H1 (cell line): ENCODE results near the gene KCNJ13. TPM values are rescaled to one million over a fixed set of nuclear protein-coding genes. Genes with fewer than 3 reads are reported as not detected.

Experiments used
- CTCF ChIA-PET: fragments of 300-600 bp; sonication (Branson Sonifier 250); formaldehyde crosslinking; loops from one replicate; lab custom pipeline; 2021; ENCODE audit not compliant: partially characterized antibody; lab: Charles Lee
- POLR2A ChIA-PET: fragments of 300-600 bp; sonication (Branson Sonifier 250); formaldehyde crosslinking; loops from one replicate; lab custom pipeline; 2021; ENCODE audit warnings: inconsistent platforms; ENCODE audit not compliant: partially characterized antibody; lab: Charles Lee
- DNase-seq, 2 experiments: peaks; one replicate each; pipeline versions ENCODE4 v3.0.0 to v3.0.0-alpha.2; 2010 to 2022; ENCODE audit warnings: low spot score in 2 of 2, low read depth in 1 of 2, mixed read lengths in 1 of 2
- FAIRE-seq: peaks from 2 replicates; lab custom pipeline; 2011; peaks lifted over from hg19 to GRCh38; lab: Jason Lieb, UNC
- H2AFZ ChIP-seq: 2 replicates; pipeline ENCODE4 v1.8.1; 2012; ENCODE audit warnings: low read length, inconsistent platforms
- H2AK5ac ChIP-seq: 2 replicates; pipeline ENCODE4 v1.6.1; 2013; ENCODE audit warnings: low read depth, low read length
- H2BK120ac ChIP-seq: replicated peaks from 2 replicates; pipeline ENCODE3; 2013; ENCODE audit warnings: low read depth, low read length, inconsistent platforms
- H2BK12ac ChIP-seq: 2 replicates; pipeline ENCODE4 v1.6.1; 2013; ENCODE audit warnings: low read depth, low read length
- H2BK15ac ChIP-seq: 2 replicates; pipeline ENCODE4 v1.6.1; 2013; ENCODE audit warnings: low read length
- H2BK20ac ChIP-seq: 2 replicates; pipeline ENCODE4 v1.6.1; 2013; ENCODE audit warnings: low read length
- H2BK5ac ChIP-seq: 2 replicates; pipeline ENCODE4 v1.6.1; 2013; ENCODE audit warnings: low read depth, low read length
- H3K14ac ChIP-seq: 2 replicates; pipeline ENCODE4 v1.6.1; 2013; ENCODE audit warnings: inconsistent platforms; ENCODE audit not compliant: insufficient read length
- H3K18ac ChIP-seq: 2 replicates; pipeline ENCODE4 v1.6.1; 2013; ENCODE audit warnings: low read length; ENCODE audit errors: extremely low read depth
- H3K23ac ChIP-seq: 2 replicates; pipeline ENCODE4 v1.6.1; 2013; ENCODE audit warnings: inconsistent platforms; ENCODE audit not compliant: insufficient read length
- H3K23me2 ChIP-seq: 2 replicates; pipeline ENCODE4 v1.6.1; 2013; ENCODE audit warnings: low read depth, low read length
- H3K27ac ChIP-seq: 2 replicates; pipeline ENCODE4 v1.6.1; 2011; ENCODE audit warnings: low read depth, low read length, inconsistent platforms
- H3K27me3 ChIP-seq, 4 experiments: replicated peaks in 1 of 4; 1 replicate in 1 of 4; 2 replicates in 3 of 4; pipeline versions ENCODE4 v1.6.1 to v1.8.1; 2011 to 2013; ENCODE audit warnings: low read length in 3 of 4, mild to moderate bottlenecking in 3 of 4, inconsistent platforms in 2 of 4, mixed read lengths in 2 of 4, moderate library complexity in 1 of 4; ENCODE audit not compliant: control insufficient read depth in 3 of 4, insufficient read depth in 3 of 4; ENCODE audit errors: extremely low read depth in 1 of 4
- H3K36me3 ChIP-seq, 4 experiments: 2 replicates each; pipeline versions ENCODE4 v1.6.1 to v1.8.1; 2011 to 2013; ENCODE audit warnings: mild to moderate bottlenecking in 4 of 4, low read length in 3 of 4, moderate library complexity in 2 of 4, control low read depth in 1 of 4, inconsistent platforms in 1 of 4; ENCODE audit not compliant: insufficient read depth in 4 of 4, control insufficient read depth in 2 of 4
- H3K4ac ChIP-seq: replicated peaks from 2 replicates; pipeline ENCODE3; 2013; ENCODE audit warnings: low read length, low read depth, mixed read lengths, inconsistent platforms; ENCODE audit not compliant: insufficient read length
- H3K4me1 ChIP-seq, 4 experiments: replicated peaks in 1 of 4; 1 replicate in 1 of 4; 2 replicates in 3 of 4; pipeline versions ENCODE4 v1.6.1 to v1.8.1; 2011 to 2013; ENCODE audit warnings: low read length in 3 of 4, inconsistent platforms in 2 of 4, mixed read lengths in 1 of 4; ENCODE audit not compliant: insufficient read depth in 4 of 4, control insufficient read depth in 3 of 4
- H3K4me2 ChIP-seq, 2 experiments: 2 replicates each; pipeline versions ENCODE4 v1.6.1 to v1.8.1; 2011 to 2013; ENCODE audit warnings: low read depth in 2 of 2, low read length in 2 of 2, control low read depth in 1 of 2, inconsistent platforms in 1 of 2, mild to moderate bottlenecking in 1 of 2; ENCODE audit not compliant: insufficient read depth in 1 of 2
- H3K4me3 ChIP-seq, 4 experiments: fragments of 200-600, 300-600 bp in 1 of 4; sonication (generic), shearing (Covaris generic), sonication (Bioruptor Twin) in 1 of 4; 2 replicates each; pipeline versions ENCODE4 v1.5.1 to v1.8.1; 2011 to 2016; ENCODE audit warnings: low read length in 4 of 4, low read depth in 3 of 4, control low read depth in 2 of 4, inconsistent platforms in 2 of 4, mild to moderate bottlenecking in 2 of 4, mixed read lengths in 1 of 4, moderate library complexity in 1 of 4; ENCODE audit not compliant: insufficient read depth in 2 of 4; ENCODE audit errors: extremely low read depth in 1 of 4
- H3K56ac ChIP-seq: replicated peaks from 2 replicates; pipeline ENCODE3; 2013; ENCODE audit warnings: low read depth, mild to moderate bottlenecking, mixed read lengths, low read length, inconsistent platforms; ENCODE audit not compliant: insufficient read length
- H3K79me1 ChIP-seq: 2 replicates; pipeline ENCODE4 v1.6.1; 2013; ENCODE audit warnings: low read depth, low read length, control low read depth
- H3K79me2 ChIP-seq, 2 experiments: 2 replicates each; pipeline versions ENCODE4 v1.6.1 to v1.8.1; 2012 to 2013; ENCODE audit warnings: low read length in 2 of 2, mild to moderate bottlenecking in 2 of 2, inconsistent platforms in 1 of 2; ENCODE audit not compliant: insufficient read depth in 2 of 2, control insufficient read depth in 1 of 2
- H3K9ac ChIP-seq, 4 experiments: replicated peaks in 1 of 4; 1 replicate in 1 of 4; 2 replicates in 3 of 4; pipeline versions ENCODE4 v1.6.1 to v1.8.1; 2011 to 2013; ENCODE audit warnings: low read depth in 3 of 4, low read length in 3 of 4, control low read depth in 2 of 4, mild to moderate bottlenecking in 2 of 4, moderate library complexity in 2 of 4, inconsistent platforms in 1 of 4; ENCODE audit errors: extremely low read depth in 1 of 4
- H3K9me3 ChIP-seq, 2 experiments: 2 replicates each; pipeline versions ENCODE4 v1.6.1 to v1.8.1; 2012 to 2013; ENCODE audit warnings: mild to moderate bottlenecking in 2 of 2, moderate library complexity in 2 of 2, control low read depth in 1 of 2, inconsistent platforms in 1 of 2, low read depth in 1 of 2, low read length in 1 of 2, mixed read lengths in 1 of 2; ENCODE audit not compliant: insufficient read depth in 2 of 2
- H4K20me1 ChIP-seq, 2 experiments: replicated peaks in 1 of 2; 2 replicates each; pipeline versions ENCODE3 to v1.8.1; 2011 to 2013; ENCODE audit warnings: inconsistent platforms in 2 of 2, low read length in 2 of 2, mild to moderate bottlenecking in 1 of 2; ENCODE audit not compliant: insufficient read depth in 2 of 2, control insufficient read depth in 1 of 2
- H4K5ac ChIP-seq: 2 replicates; pipeline ENCODE4 v1.6.1; 2013; ENCODE audit warnings: low read length, low read depth, mixed read lengths, inconsistent platforms; ENCODE audit not compliant: insufficient read length
- H4K8ac ChIP-seq: 2 replicates; pipeline ENCODE4 v1.8.0; 2013; ENCODE audit warnings: mild to moderate bottlenecking, moderate library complexity, low read length, inconsistent platforms; ENCODE audit not compliant: insufficient read depth; ENCODE audit errors: extremely low read depth
- H4K91ac ChIP-seq: replicated peaks from 2 replicates; pipeline ENCODE3; 2013; ENCODE audit warnings: low read length, mixed read lengths, inconsistent platforms; ENCODE audit not compliant: insufficient read length
- ASH2L ChIP-seq: fragments of 200-600, 300-600 bp; sonication (generic); IDR thresholded peaks from one replicate; pipeline ENCODE4 v1.7.1; 2017; ENCODE audit warnings: low read length
- CHD2 ChIP-seq: IDR thresholded peaks from 2 replicates; pipeline ENCODE4 v1.6.1; 2012; ENCODE audit warnings: low read length, improper control_type of control experiment
- CTBP2 ChIP-seq: IDR thresholded peaks from 2 replicates; pipeline ENCODE4 v1.7.0; 2011; ENCODE audit warnings: borderline replicate concordance, mild to moderate bottlenecking, moderate library complexity, mixed read lengths, low read length; ENCODE audit not compliant: insufficient read depth, insufficient read length
- CTCF ChIP-seq, 3 experiments: IDR thresholded peaks; 1 replicate in 2 of 3; 2 replicates in 1 of 3; pipeline versions ENCODE4 v1.5.1 to v1.6.1; 2011; ENCODE audit warnings: low read length in 3 of 3, mild to moderate bottlenecking in 3 of 3, inconsistent platforms in 2 of 3, low read depth in 1 of 3, moderate library complexity in 1 of 3; ENCODE audit not compliant: insufficient read depth in 1 of 3; ENCODE audit errors: control extremely low read depth in 1 of 3
- E2F6 ChIP-seq: IDR thresholded peaks from 2 replicates; pipeline ENCODE4 v1.6.1; 2012; ENCODE audit warnings: inconsistent platforms
- JUN ChIP-seq: IDR thresholded peaks from 2 replicates; pipeline ENCODE4 v1.6.1; 2011; ENCODE audit warnings: low read depth, mild to moderate bottlenecking, improper control_type of control experiment, low read length
- KDM4A ChIP-seq: IDR thresholded peaks from one replicate; pipeline ENCODE4 v1.7.1; 2012; ENCODE audit warnings: low read depth, mild to moderate bottlenecking, moderate library complexity, low read length, inconsistent platforms; ENCODE audit not compliant: severe bottlenecking
- SIN3A ChIP-seq, 2 experiments: IDR thresholded peaks in 1 of 2; conservative IDR thresholded peaks in 1 of 2; 2 replicates each; pipeline ENCODE4 v1.6.1; 2011 to 2012; ENCODE audit warnings: low read length in 2 of 2, improper control_type of control experiment in 1 of 2, low read depth in 1 of 2, mild to moderate bottlenecking in 1 of 2
- SP2 ChIP-seq: IDR thresholded peaks from 2 replicates; pipeline ENCODE4 v1.6.1; 2012; ENCODE audit warnings: mild to moderate bottlenecking, low read length, inconsistent platforms
- WGBS, 2 experiments: shearing (Covaris generic) in 1 of 2; methylation state at CpG; one replicate each; pipeline versions ENCODE4 v1.1.6 to v1.1.7; 2013 to 2015; ENCODE audit warnings: low lambda C conversion rate in 2 of 2, mixed read lengths in 2 of 2, inconsistent platforms in 1 of 2, low coverage in 1 of 2, missing lambda C conversion rate in 1 of 2; ENCODE audit not compliant: insufficient replicate concordance in 2 of 2, insufficient coverage in 1 of 2, insufficient read length in 1 of 2; ENCODE audit errors: extremely low coverage in 1 of 2, missing lambda C conversion rate in 1 of 2; 5-methylcytosine and 5-hydroxymethylcytosine counted together
- polyA plus RNA-seq, 7 experiments: library from polyadenylated mRNA; depleted of rRNA in 3 of 7; stranded (reverse) in 5 of 7; unstranded in 2 of 7; fragments of >200 nt in 5 of 7; fragments of 200-250 nt in 2 of 7; gene quantifications; 1 replicate in 5 of 7; 2 replicates in 1 of 7; 4 replicates in 1 of 7; pipeline versions ENCODE4 v1.2.1 to v1.2.3, GENCODE V29; 2011 to 2013; ENCODE audit warnings: missing spikeins in 2 of 7, mixed read lengths in 2 of 7
- total RNA-seq: library from RNA; stranded (reverse); fragmentation: NEBNext Ultra II Directional; extraction: Animal tissue kit (Norgen Biotek cat#: 25700); gene quantifications from 2 replicates; pipeline ENCODE4 v1.2.1, GENCODE V29; 2021

The KCNJ13 gene
- total and polyA plus RNA-seq, 2 of the 8 experiments (the other 6 are each of a cell fraction or from before 2014, with no cell fraction given) = not detected

GRCh38 chr2:232749331-232749730 is 27.0 kb downstream of the KCNJ13 start:
- Histone ChIP-seq H3K14ac (no peak overlapping the region), H2BK120ac (no peak overlapping the region), H3K4me3 (no peak overlapping the region), H4K5ac (no peak overlapping the region), H4K20me1 (peaks cover 0 to 3% of the 10 kb centered on the region in 2 experiments), H3K4me2 (no peak overlapping the region), H2BK5ac (no peak overlapping the region), H2BK20ac (no peak overlapping the region), H2AK5ac (no peak overlapping the region), H3K23me2 (peaks cover 2% of the 10 kb centered on the region; the same call in 1 of the 2 replicates), H3K9me3 (no peaks in the 10 kb centered on the region), H3K9ac (no peak overlapping the region), H3K36me3 (peaks cover 2 to 56% (median 16%) of the 10 kb centered on the region in 4 experiments; a peak in 5 of 8 replicates), H2BK15ac (no peak overlapping the region), H3K18ac (no peak overlapping the region), H4K8ac (no peak overlapping the region), H2AFZ (no peak overlapping the region), H3K27ac (no peak overlapping the region), H3K4me1 (no peaks in the 10 kb centered on the region), H3K27me3 (no peaks in the 10 kb centered on the region), H3K56ac (no peak overlapping the region), H3K23ac (no peak overlapping the region), H2BK12ac (no peak overlapping the region), H3K4ac (no peak overlapping the region), H4K91ac (no peak overlapping the region), H3K79me2 (no peaks in the 10 kb centered on the region), H3K79me1 (no peaks in the 10 kb centered on the region)
- WGBS, 2 experiments = 94% methylated on average over 3 of the region's 3 CpGs; no CpG with 5 or more reads in 1 of the 2 experiments
- ChIA-PET CTCF (no interaction called here), POLR2A (no interaction called here)
- FAIRE-seq (no peak), DNase-seq (no peak)
- TF ChIP-seq CTCF (IDR thresholded peaks at IDR 0.05; ENCODE audit: control extremely low read depth in 1 of 3, insufficient read depth in 1 of 3, low read depth in 1 of 3, low read length in 3 of 3) = no peak
- no peak for TF ChIP-seq KDM4A
- TF ChIP-seq SIN3A (conservative IDR thresholded peaks at IDR 0.05 in 1 of 2, IDR thresholded peaks at IDR 0.05 in 1 of 2; ENCODE audit: low read depth in 1 of 2, low read length in 2 of 2) = no peak
- no peak for TF ChIP-seq ASH2L
- TF ChIP-seq CHD2 = no peak
- TF ChIP-seq SP2 = no peak
- no peak for TF ChIP-seq JUN
- TF ChIP-seq E2F6 = no peak
- no peak for TF ChIP-seq CTBP2
